MCF 10A (cell line): Measurements from ENCODE around the gene SEMA3D. TPM values are rescaled to one million over a fixed set of nuclear protein-coding genes. Genes with fewer than 3 reads are reported as not detected.

Experiments
- BruUV-seq: library from RNA; stranded (reverse); fragments of 400-500 nt; replicated peaks from 2 replicates; lab custom pipeline; 2021; lab: Mats Ljungman, UMichigan
- CTCF ChIA-PET: fragments of 300-600 bp; sonication (Branson Sonifier 250); formaldehyde crosslinking; extraction: SDS; loops from one replicate; lab custom pipeline; 2021; ENCODE audit warnings: antibody characterized with exemption, inconsistent platforms; lab: Yijun Ruan, JAX
- POLR2A ChIA-PET: fragments of 300-600, 350-650 bp; sonication (Branson Sonifier 250); formaldehyde crosslinking; extraction: SDS; loops from one replicate; lab custom pipeline; 2020; ENCODE audit warnings: antibody characterized with exemption, inconsistent platforms; lab: Yijun Ruan, JAX
- DNase-seq: peaks from one replicate; pipeline ENCODE4 v3.0.0-alpha.2; 2018; ENCODE audit not compliant: unreplicated experiment
- H3K27ac Mint-ChIP-seq: one replicate; pipeline ENCODE4 v1.8.0; 2022; ENCODE audit warnings: mild to moderate bottlenecking, low read depth, mixed read lengths; ENCODE audit not compliant: unreplicated experiment
- H3K27me3 Mint-ChIP-seq: one replicate; pipeline ENCODE4 v1.8.0; 2022; ENCODE audit warnings: mixed read lengths; ENCODE audit not compliant: insufficient read depth, unreplicated experiment
- H3K36me3 Mint-ChIP-seq: one replicate; pipeline ENCODE4 v1.8.0; 2022; ENCODE audit warnings: mild to moderate bottlenecking, moderate library complexity, mixed read lengths; ENCODE audit not compliant: insufficient read depth, unreplicated experiment
- H3K4me1 Mint-ChIP-seq: one replicate; pipeline ENCODE4 v1.8.0; 2022; ENCODE audit warnings: mixed read lengths; ENCODE audit not compliant: insufficient read depth, unreplicated experiment
- H3K4me3 Mint-ChIP-seq: one replicate; pipeline ENCODE4 v1.8.0; 2022; ENCODE audit warnings: mild to moderate bottlenecking, moderate library complexity, mixed read lengths; ENCODE audit not compliant: unreplicated experiment
- H3K9me3 Mint-ChIP-seq: one replicate; pipeline ENCODE4 v1.8.0; 2022; ENCODE audit warnings: mixed read lengths; ENCODE audit not compliant: unreplicated experiment
- intact Hi-C: fragments of 100-400 bp; cut with micrococcal nuclease; formaldehyde crosslinking; loops from 2 replicates; pipeline ENCODE4 v1.14.1; 2022
- total RNA-seq: library from RNA; stranded (reverse); gene quantifications from 2 replicates; pipeline ENCODE4 v1.2.3, GENCODE V29; 2022
- TF ChIP-seq, protein P1 (sequence below): fragments of 200-600 bp; IDR thresholded peaks from one replicate; pipeline ENCODE4 v1.8.0; 2022; ENCODE audit warnings: antibody characterized with exemption, mild to moderate bottlenecking; ENCODE audit not compliant: unreplicated experiment

The SEMA3D gene
- total RNA-seq, 1 experiment from 2014 or later = not detected

DNA sequence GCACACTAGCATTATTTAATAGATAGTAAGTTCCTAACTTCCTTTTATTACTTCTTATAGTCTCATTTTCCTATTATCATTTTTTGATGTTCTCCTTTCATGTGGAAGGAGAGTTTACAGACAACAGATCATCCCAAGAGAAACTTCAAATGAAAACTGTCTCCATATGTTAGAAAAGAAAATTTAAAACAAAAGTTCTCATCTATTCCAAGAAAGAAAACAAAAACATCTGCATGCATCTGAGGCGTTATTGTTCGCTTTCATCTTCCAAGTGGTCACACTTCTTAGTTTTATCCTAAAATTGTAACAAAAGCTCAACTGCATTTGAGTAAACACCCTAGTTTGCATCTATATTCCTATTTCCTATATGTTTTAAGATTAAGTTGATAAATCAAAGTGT lies 126.2 kb downstream of the SEMA3D start:
- H3K9me3 Mint-ChIP-seq = no peaks in the 10 kb centered on the region
- H3K27me3 Mint-ChIP-seq = peaks cover 73% of the 10 kb centered on the region
- H3K36me3 Mint-ChIP-seq = no peaks in the 10 kb centered on the region
- CTCF ChIA-PET = no interaction called here
- intact Hi-C loops = no loop called here
- BruUV-seq = no TSS peak
- no peaks in the 10 kb centered on the region for H3K4me1 Mint-ChIP-seq
- no peak overlapping the region for H3K4me3 Mint-ChIP-seq
- H3K27ac Mint-ChIP-seq = no peak overlapping the region
- POLR2A ChIA-PET = no interaction called here
- TF ChIP-seq, protein P1, sequence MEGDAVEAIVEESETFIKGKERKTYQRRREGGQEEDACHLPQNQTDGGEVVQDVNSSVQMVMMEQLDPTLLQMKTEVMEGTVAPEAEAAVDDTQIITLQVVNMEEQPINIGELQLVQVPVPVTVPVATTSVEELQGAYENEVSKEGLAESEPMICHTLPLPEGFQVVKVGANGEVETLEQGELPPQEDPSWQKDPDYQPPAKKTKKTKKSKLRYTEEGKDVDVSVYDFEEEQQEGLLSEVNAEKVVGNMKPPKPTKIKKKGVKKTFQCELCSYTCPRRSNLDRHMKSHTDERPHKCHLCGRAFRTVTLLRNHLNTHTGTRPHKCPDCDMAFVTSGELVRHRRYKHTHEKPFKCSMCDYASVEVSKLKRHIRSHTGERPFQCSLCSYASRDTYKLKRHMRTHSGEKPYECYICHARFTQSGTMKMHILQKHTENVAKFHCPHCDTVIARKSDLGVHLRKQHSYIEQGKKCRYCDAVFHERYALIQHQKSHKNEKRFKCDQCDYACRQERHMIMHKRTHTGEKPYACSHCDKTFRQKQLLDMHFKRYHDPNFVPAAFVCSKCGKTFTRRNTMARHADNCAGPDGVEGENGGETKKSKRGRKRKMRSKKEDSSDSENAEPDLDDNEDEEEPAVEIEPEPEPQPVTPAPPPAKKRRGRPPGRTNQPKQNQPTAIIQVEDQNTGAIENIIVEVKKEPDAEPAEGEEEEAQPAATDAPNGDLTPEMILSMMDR = no peak
- no peak for DNase-seq

DNA sequence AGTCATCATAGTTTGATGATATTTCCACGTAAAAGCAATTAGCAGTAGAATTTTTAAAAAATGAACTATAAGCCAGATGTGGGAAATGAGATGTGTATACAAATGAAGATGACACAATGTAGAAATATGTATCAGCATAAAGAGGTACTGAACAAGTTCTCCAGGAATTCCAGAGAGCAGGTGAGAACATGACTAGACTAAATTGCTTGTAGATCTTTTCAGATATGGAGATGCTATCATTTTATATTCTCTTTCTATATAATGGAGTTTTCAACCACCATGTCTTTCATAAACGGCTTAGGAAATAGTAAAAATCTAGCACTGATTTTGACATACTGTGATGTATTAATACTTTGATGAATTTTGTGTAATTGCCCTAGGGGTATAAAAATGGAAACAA lies 130.9 kb downstream of the SEMA3D start:
- no peak overlapping the region for H3K27ac Mint-ChIP-seq
- TF ChIP-seq, protein P1 = no peak
- no TSS peak for BruUV-seq
- no peak for DNase-seq
- H3K4me1 Mint-ChIP-seq = no peaks in the 10 kb centered on the region
- intact Hi-C loops = no loop called here
- peaks cover 76% of the 10 kb centered on the region for H3K27me3 Mint-ChIP-seq
- CTCF ChIA-PET = interaction anchor here (2.9 kb wide), 1 partner anchor 14 kb away, joined by 10 read pairs; no protein-coding TSS in a partner anchor
- H3K9me3 Mint-ChIP-seq = no peaks in the 10 kb centered on the region
- no peak overlapping the region for H3K4me3 Mint-ChIP-seq
- no peaks in the 10 kb centered on the region for H3K36me3 Mint-ChIP-seq
- POLR2A ChIA-PET = no interaction called here

DNA sequence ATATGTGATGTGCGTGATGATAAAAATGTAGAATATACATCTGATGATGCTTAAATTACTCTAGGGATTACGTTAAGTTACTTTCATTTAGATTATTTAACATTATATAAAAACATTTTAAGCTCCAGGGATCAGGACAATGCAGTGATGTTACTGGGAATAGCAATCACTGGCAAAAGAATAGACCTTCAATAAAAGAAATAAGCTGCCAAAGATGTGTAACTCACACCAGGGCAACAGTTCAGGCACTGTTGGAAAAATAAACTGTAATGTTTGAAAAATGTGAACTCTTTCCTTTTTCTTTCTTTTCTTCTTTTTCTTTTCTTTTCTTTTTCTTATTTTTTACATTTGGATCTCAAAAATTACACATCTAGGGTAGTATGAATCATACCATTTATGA lies 131.7 kb downstream of the SEMA3D start:
- Mint-ChIP-seq H3K4me1 (no peaks in the 10 kb centered on the region), H3K9me3 (no peaks in the 10 kb centered on the region), H3K27ac (no peak overlapping the region), H3K36me3 (no peaks in the 10 kb centered on the region), H3K27me3 (peaks cover 76% of the 10 kb centered on the region), H3K4me3 (no peak overlapping the region)
- TF ChIP-seq, protein P1 = no peak
- POLR2A ChIA-PET = no interaction called here
- CTCF ChIA-PET = interaction anchor here (2.9 kb wide), 1 partner anchor 13 kb away, joined by 10 read pairs; no protein-coding TSS in a partner anchor
- no TSS peak for BruUV-seq
- DNase-seq = no peak
- intact Hi-C loops = no loop called here

GRCh38 chr7:85054306-85054705 lies 132.6 kb downstream of the SEMA3D start:
- DNase-seq = no peak
- Mint-ChIP-seq H3K27me3 (peaks cover 76% of the 10 kb centered on the region), H3K27ac (no peak overlapping the region), H3K9me3 (no peaks in the 10 kb centered on the region), H3K4me3 (no peak overlapping the region), H3K4me1 (no peaks in the 10 kb centered on the region), H3K36me3 (no peaks in the 10 kb centered on the region)
- BruUV-seq = no TSS peak
- TF ChIP-seq, protein P1 = no peak
- ChIA-PET POLR2A (interaction anchor here (0.7 kb wide), 1 partner anchor 29 kb away, joined by 3 read pairs; no protein-coding TSS in a partner anchor), CTCF (interaction anchor here (2.9 kb wide), 1 partner anchor 12 kb away, joined by 10 read pairs; no protein-coding TSS in a partner anchor)
- intact Hi-C loops = no loop called here
